DOHH2 (cell line): ENCODE measurements around the gene CBR3.

ENCODE experiments used
- H3F3A ChIP-seq: fragments of 200-600 bp; sonication (generic), shearing (Covaris generic); 2 replicates; pipeline ENCODE4 v1.6.0; 2016; ENCODE audit warnings: antibody characterized with exemption, mild to moderate bottlenecking; ENCODE audit not compliant: control insufficient read depth, insufficient read depth
- H3K27ac ChIP-seq: fragments of 200-600 bp; sonication (generic); 2 replicates; pipeline ENCODE4 v1.5.1; 2014; ENCODE audit warnings: low read depth, mild to moderate bottlenecking, low read length, moderate library complexity
- H3K27me3 ChIP-seq: fragments of 200-600 bp; sonication (generic); 2 replicates; pipeline ENCODE4 v1.6.1; 2014; ENCODE audit warnings: mild to moderate bottlenecking, low read length, mixed read lengths; ENCODE audit not compliant: control insufficient read depth
- H3K36me3 ChIP-seq: fragments of 200-600 bp; sonication (generic); 2 replicates; pipeline ENCODE4 v1.6.1; 2014; ENCODE audit warnings: mild to moderate bottlenecking, low read length, moderate library complexity, mixed read lengths; ENCODE audit not compliant: control insufficient read depth
- H3K4me1 ChIP-seq: fragments of 200-600 bp; sonication (generic); 2 replicates; pipeline ENCODE4 v1.6.1; 2014; ENCODE audit warnings: mild to moderate bottlenecking, low read length, mixed read lengths; ENCODE audit not compliant: control insufficient read depth
- H3K4me2 ChIP-seq: fragments of 200-600 bp; sonication (generic); 2 replicates; pipeline ENCODE4 v1.6.0; 2014; ENCODE audit warnings: mild to moderate bottlenecking, low read length, moderate library complexity
- H3K4me3 ChIP-seq: fragments of 200-600 bp; sonication (generic); 2 replicates; pipeline ENCODE4 v1.5.1; 2014; ENCODE audit warnings: mild to moderate bottlenecking, low read length, mixed read lengths
- H3K79me2 ChIP-seq: fragments of 200-600 bp; sonication (generic); 2 replicates; pipeline ENCODE4 v1.6.1; 2014; ENCODE audit warnings: mild to moderate bottlenecking, low read length, mixed read lengths; ENCODE audit not compliant: control insufficient read depth
- H3K9me2 ChIP-seq: fragments of 200-600 bp; sonication (generic); replicated peaks from 2 replicates; pipeline ENCODE4 v1.6.1; 2014; ENCODE audit warnings: mild to moderate bottlenecking, low read length, mixed read lengths; ENCODE audit not compliant: control insufficient read depth
- H3K9me3 ChIP-seq: fragments of 200-600 bp; sonication (generic); 2 replicates; pipeline ENCODE4 v1.6.1; 2014; ENCODE audit warnings: antibody characterized with exemption, low read length, mixed read lengths; ENCODE audit not compliant: control insufficient read depth, insufficient read depth
- H4K20me1 ChIP-seq: fragments of 200-600 bp; sonication (generic); 2 replicates; pipeline ENCODE4 v1.6.0; 2014; ENCODE audit warnings: low read depth, mild to moderate bottlenecking, antibody characterized with exemption, low read length, moderate library complexity; ENCODE audit not compliant: control insufficient read depth, insufficient read depth
- EZH2phosphoT487 ChIP-seq: fragments of 200-600 bp; sonication (generic); IDR thresholded peaks from 2 replicates; pipeline ENCODE4 v1.6.1; 2017; ENCODE audit warnings: borderline replicate concordance, mild to moderate bottlenecking, antibody characterized with exemption, low read length, moderate library complexity, mixed read lengths
- TF ChIP-seq, protein P1 (sequence below): fragments of 200-600 bp; sonication (generic); IDR thresholded peaks from one replicate; pipeline ENCODE4 v1.5.1; 2014; ENCODE audit warnings: antibody characterized with exemption, mild to moderate bottlenecking, low read depth, low read length; ENCODE audit not compliant: poor library complexity, severe bottlenecking

Gene CBR3

DNA sequence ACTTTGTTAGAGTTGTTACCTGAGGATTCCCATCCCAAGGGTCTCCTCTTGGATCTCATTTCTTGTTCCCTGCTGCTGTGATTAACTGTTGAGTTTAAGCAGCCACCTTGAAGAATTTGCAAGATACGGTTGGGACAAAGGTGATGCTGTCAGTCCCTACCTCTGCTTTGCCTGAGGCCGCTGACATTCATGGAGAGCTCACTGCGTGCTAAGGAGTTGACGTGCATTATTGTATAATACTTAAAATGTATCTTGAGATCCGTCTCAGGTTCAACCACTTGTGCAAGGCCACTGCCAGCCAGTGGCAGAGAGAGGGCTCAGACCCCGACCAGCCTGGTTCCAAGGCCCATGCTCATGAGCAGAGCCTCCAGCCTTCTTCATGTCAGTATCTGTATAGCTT is 35.9 kb downstream of the CBR3 start:
- Histone ChIP-seq H3K4me2 (no peak overlapping the region), H3K9me3 (no peaks in the 10 kb centered on the region), H3K27ac (no peak overlapping the region), H3K27me3 (no peaks in the 10 kb centered on the region), H3K36me3 (no peaks in the 10 kb centered on the region), H3F3A (no peaks in the 10 kb centered on the region), H4K20me1 (no peaks in the 10 kb centered on the region), H3K4me1 (peaks cover 4% of the 10 kb centered on the region; the same call in 1 of the 2 replicates), H3K79me2 (no peaks in the 10 kb centered on the region), H3K4me3 (no peak overlapping the region), H3K9me2 (no peaks in the 10 kb centered on the region)
- TF ChIP-seq, protein P1, sequence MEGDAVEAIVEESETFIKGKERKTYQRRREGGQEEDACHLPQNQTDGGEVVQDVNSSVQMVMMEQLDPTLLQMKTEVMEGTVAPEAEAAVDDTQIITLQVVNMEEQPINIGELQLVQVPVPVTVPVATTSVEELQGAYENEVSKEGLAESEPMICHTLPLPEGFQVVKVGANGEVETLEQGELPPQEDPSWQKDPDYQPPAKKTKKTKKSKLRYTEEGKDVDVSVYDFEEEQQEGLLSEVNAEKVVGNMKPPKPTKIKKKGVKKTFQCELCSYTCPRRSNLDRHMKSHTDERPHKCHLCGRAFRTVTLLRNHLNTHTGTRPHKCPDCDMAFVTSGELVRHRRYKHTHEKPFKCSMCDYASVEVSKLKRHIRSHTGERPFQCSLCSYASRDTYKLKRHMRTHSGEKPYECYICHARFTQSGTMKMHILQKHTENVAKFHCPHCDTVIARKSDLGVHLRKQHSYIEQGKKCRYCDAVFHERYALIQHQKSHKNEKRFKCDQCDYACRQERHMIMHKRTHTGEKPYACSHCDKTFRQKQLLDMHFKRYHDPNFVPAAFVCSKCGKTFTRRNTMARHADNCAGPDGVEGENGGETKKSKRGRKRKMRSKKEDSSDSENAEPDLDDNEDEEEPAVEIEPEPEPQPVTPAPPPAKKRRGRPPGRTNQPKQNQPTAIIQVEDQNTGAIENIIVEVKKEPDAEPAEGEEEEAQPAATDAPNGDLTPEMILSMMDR, result no peak
- no peak for TF ChIP-seq EZH2phosphoT487

DNA sequence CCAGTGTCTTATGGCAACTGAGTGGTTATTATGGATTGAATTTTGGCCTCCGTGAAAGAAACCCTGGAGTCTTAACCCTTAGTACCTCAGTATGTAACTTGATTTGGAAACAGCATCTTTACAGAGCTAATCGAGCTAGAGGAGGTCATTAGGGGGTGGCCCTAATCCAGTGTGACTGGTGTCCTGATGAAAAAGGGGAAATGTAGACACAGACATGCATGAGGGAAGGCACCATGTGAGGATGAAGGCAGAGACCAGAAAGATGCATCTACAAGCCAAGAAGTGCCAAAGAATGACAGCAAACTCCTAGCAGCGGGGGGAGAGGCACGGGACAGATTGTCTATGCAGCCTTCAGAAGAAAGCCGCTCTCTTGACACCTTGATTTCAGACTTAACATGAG is 36.5 kb downstream of the CBR3 start:
- Histone ChIP-seq H3K79me2 (no peaks in the 10 kb centered on the region), H3F3A (no peaks in the 10 kb centered on the region), H3K9me2 (no peaks in the 10 kb centered on the region), H3K4me3 (no peak overlapping the region), H3K4me1 (peaks cover 4% of the 10 kb centered on the region; the same call in 1 of the 2 replicates), H3K27ac (no peak overlapping the region), H3K4me2 (no peak overlapping the region), H3K9me3 (no peaks in the 10 kb centered on the region), H4K20me1 (no peaks in the 10 kb centered on the region), H3K27me3 (no peaks in the 10 kb centered on the region), H3K36me3 (no peaks in the 10 kb centered on the region)
- TF ChIP-seq, protein P1, result no peak
- no peak for TF ChIP-seq EZH2phosphoT487

DNA sequence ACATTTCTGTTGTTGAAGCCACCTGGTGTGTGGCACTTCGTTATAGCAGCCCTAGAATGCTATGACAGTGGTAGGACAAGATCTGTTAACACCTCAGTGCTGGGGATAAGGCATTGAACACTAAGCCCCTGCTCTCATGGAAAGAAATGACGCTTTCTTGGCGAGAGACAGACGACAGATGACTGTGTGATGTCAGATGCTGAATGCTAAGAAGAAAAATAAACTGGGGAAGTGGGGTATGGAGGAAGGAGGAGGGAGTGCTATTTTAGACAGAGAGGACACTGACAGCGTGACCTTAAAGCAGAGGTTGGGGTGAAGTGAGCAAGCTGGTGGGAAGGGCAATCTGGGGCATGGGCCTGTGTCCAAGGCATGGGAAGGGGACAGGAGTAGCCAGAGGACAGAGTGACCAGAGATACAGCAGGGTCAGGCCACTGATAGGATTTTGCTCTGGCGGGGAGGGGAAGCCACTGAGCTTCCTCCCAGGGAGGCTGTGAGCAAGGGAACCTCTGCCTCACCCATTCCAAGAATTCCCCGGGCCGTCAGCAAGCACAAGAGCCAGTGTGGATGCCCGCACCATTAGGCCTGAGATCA is 37.0 kb downstream of the CBR3 start:
- TF ChIP-seq, protein P1, result no peak
- TF ChIP-seq EZH2phosphoT487, result no peak
- no peaks in the 10 kb centered on the region for H3K9me2 ChIP-seq
- no peaks in the 10 kb centered on the region for H4K20me1 ChIP-seq
- no peaks in the 10 kb centered on the region for H3K27me3 ChIP-seq
- no peak overlapping the region for H3K4me3 ChIP-seq
- no peaks in the 10 kb centered on the region for H3F3A ChIP-seq
- H3K36me3 ChIP-seq, result no peaks in the 10 kb centered on the region
- no peak overlapping the region for H3K27ac ChIP-seq
- H3K9me3 ChIP-seq, result no peaks in the 10 kb centered on the region
- peaks cover 4% of the 10 kb centered on the region; the same call in 1 of the 2 replicates for H3K4me1 ChIP-seq
- no peak overlapping the region for H3K4me2 ChIP-seq
- no peaks in the 10 kb centered on the region for H3K79me2 ChIP-seq
